Left forelimb (tissue), 1 donor: ENCODE data around the gene ABHD15.
A peak's percentile ranks its signal among the peaks of the same experiment; 100 is the strongest.

Experiments used
- DNase-seq: peaks from one replicate; pipeline ENCODE4 v3.0.0-alpha.2; 2018; ENCODE audit warnings: low spot score

Gene ABHD15

GRCh38 chr17:29595107-29595942, 28.5 kb upstream of the ABHD15 start:
- no peak for DNase-seq

DNA sequence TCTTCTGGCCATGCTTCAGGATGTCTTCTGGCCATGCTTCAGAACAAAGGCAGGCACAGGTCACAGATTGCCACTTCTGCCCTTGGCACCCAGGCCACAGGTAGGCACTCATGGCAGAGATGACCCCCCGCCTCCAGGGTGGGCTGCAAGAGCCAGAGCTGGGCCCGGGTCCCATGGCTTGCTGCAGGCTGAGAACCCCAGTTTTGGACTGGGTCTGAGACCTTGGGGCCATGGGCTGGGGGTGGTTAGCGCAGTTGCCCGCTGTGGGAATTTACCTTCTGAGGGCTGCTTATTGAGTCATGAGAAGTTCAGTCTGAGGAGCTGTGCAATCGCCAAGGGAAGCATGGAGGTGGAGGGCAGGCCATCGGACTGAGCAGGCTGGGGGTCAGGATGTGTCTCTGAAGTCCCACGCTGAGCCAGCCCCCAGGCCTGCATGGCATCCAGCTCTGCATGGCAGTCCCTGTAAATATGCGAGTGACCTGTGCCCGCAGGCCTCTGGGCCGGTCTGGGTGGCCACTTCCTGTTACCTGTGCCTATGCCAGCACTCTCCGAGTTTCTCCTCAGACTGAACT, 27.8 kb upstream of the ABHD15 start:
- no peak for DNase-seq

GRCh38 chr17:29593591-29594518, 27.0 kb upstream of the ABHD15 start:
- DNase-seq: no peak

DNA sequence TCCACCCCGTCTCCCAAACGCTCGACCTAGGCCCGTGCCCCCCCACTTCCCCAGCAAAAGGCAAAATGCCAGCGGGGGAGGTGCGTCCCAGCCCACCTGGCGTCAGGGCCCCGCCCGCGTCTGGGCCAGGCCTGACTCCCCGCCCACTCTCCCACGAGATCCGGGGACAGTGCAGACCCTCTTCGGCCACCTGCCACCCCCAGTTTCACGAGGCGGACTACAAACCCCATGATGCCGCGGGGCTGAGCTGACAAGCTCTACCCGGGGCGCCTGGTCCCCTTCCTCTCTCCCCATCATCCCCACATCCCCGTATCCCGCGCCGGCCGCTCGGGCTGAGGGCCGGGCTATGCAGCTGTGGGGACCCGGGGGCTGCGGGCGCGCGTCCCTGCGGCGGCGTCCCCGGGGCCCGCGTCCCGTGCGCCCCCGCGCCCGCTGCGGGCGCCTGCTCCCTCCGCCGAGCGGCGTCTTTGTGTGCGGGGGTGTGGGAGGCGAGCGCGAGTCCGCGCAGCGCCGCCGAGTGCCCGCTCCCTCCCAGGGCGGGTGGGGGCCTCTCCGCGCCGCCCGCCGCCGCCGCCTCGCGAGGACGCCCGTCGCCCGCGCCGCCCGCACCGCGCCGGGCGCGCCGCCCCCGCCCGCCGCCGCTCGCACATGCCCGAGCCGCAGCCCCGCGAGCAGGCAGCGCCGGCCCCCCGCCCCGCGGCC, 26.2 kb upstream of the ABHD15 start, which contains the start of gene ANKRD13B:
TSS of gene ANKRD13B (plus strand) at position 283 of the 702 bp plus-strand sequence. CDS start 490 bp downstream, outside the sequence.
- DNase-seq: no peak

GRCh38 chr17:29591737-29592608, 25.1 kb upstream of the ABHD15 start:
- DNase-seq: peak; percentile 96

DNA sequence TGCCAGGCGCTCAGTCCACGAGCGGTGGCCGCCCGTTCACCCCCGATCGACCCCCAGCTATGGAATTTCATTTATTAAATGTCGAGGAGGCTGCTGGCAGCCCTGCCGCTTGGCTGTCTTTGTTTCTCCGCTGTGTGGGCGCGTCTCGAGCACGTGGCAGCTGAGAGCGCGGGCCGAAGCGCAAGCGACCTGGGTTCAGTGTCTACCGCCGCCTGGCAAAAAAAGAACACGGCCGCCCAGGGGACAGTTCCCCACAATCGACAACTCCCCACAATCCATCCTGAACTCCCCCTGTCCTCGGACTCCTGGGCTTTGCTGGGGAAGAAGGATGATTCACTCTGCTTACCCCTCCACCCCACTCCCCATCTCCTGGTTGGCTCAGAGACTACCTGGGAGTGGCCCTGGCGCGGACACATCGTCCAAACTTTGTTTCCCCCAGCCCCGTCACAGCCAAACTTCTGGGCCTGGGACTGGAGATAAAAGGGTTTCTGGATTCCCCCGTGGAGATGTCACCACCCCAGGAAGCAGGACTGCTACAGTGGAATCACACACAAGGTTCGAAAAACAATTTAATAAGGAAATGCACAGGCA, 24.4 kb upstream of the ABHD15 start:
- DNase-seq: peak; percentile 79

GRCh38 chr17:29590411-29591145, 23.7 kb upstream of the ABHD15 start:
- no peak for DNase-seq

DNA sequence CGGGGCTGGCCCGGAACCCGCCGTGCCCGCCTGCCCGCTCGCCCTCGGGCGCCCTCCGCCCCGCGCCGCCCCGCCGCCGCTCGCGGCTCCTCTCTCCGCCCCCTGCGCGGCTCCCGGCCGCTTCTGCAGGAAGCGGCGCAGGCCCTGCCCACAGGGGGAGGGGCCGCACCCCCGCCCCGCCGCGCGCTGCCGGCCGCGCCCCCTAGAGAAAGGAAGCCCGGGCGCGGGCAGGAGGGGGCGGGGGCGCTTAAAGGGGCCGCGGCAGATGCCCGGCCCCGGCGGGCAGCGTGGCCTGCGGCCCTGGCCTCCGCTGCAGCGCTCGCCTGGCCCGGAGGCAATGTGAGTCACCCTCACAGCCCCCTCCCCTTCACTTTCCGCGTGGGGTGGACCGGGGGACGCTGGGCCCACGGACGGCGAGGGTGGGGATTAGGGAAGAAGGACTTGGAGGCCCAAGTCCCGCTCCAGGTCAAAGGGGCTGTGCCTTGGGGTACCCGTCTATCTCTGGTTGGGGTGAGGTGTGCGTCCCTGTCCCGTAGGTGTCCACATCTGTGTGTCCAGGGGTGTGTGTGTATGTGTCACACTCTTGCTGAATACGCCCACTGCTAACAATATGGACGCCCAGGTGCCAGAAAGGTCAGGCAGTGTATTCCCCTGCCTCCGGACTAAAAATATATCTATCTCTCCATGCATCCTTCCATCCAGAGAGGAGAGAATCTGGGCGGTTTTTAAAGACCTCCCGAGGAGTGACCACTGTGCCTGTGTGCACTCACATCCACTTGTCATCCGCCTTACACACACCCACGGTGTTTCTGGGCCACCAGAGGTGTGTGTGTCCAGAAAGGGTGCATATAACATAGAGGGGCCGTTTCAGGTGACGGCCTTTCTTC, 22.9 kb upstream of the ABHD15 start, which contains the start of gene GIT1:
TSS of gene GIT1 (minus strand) at position 125 of the 887 bp plus-strand sequence. CDS start 270 bp downstream, outside the sequence.
- DNase-seq: peak; percentile 89

- DNase-seq: no peak
These were observed 21.9 kb upstream of the ABHD15 start for GRCh38 chr17:29588562-29589411.

DNA sequence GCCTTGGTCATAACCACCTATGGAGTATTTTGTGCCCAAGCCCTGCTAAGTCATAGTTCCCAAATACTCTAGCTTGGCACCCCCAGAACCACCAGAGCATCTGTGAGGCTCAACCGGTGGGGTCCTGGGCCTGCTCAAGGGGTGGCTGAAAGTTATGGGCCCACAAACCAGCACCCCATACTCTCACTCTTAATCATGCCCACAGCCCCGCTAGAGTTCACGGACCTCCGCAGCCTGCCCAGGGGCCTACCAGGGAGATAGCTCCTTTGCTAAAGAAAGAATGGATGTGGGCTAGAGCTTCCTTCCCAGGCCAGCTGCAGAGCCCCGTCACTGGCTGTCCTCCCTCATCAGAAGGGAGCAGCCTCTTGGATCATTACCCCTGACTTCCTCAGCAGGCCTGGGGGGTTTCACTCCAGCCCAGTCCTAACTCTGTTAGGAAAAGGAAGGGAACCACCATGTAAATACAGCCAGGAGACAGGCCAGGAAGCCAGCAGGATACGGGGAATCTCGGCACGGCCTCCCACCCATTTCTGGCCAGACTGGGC, 21.3 kb upstream of the ABHD15 start:
- no peak for DNase-seq

DNA sequence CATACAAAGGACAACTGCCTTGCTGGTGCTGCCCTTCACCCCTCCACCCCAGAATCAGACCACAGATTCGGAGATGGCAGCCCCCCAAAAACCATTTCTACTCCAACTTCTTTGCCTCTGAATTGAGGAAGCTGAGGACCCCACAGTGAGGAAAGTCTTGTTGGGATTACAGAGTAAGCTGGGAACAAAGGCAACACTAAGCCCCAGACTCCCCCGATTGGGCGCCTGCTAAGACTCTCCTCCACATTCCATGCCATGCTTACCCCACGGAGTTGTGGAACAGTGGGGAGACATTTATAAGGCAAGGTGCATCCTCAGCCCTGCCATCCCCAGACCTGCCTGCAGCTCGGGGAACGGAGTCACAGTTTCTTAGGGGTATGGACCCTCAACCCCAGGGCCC, 20.8 kb upstream of the ABHD15 start:
- DNase-seq: no peak

DNA sequence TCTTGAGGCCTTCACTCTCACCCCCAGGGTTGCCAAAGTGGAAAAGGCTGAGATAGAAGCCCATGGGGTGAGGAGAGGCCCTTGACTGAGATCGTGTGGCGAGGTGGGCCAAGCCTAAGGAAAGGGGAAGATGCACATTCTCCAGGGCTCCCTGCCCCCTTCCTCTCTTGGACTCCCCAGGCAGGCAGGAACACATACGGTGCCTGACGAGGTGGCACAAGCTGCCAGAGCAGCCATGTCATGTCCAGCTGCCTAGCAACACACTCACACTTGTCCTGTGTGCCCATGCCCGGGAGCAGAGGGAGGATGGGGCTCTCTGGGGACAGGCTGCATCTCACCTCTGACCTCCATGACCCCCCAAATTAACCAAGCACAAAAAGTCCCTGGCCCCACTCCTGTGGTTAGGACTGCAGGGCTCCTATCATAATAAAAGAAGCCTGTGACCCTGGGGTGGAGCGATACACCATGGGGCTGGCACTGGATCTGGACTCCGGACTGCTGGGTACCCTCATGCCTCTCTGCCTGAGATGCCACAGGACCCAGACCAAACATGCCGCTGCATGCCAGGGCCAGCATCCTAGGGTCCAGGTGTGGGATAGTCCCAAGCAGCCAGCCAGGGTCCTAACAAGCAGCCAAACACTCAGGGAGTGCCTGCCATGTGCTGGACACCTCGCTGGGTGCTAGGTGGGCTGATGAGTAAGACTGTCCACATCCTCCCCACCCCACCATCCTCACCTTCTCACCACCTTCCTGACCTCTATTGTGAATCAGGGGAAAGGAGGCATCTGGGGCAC, 20.0 kb upstream of the ABHD15 start:
- DNase-seq: no peak

- no peak for DNase-seq
These were observed 18.4 kb upstream of the ABHD15 start for GRCh38 chr17:29585080-29585751.

DNA sequence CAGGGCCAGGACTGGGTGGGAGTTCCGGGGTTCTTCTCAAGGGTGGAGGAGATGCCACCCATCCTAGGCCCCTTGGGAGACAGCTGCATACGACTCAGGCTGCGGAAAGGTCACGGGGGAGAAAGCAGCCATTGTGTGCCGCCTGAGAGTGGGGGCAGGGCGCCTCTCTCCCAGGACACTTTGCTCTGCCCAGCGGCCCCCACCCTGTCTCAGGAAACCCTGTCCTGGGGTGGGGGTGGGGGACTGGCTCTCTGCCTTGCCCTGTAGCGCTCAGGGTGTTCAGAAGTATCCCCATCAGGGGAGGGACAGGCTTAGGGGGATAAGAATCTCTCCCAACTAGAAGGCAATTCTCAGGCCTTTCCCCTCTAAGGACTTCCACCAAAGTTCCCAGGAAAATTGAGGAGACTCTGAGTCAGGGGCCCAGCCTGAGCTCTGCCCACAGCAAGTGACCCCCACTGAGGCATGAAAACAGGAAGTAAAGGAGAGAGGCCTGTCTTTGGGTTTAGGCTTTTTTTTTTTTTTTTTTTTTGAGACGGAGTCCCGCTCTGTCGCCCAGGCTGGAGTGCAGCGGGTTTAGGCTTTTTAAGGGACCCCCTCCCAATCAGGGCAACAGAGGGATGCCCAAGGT, 17.7 kb upstream of the ABHD15 start:
- DNase-seq: no peak
